NK-92 (cell line): ENCODE measurements around the gene SLC27A1.
A peak's percentile ranks its signal among the peaks of the same experiment; 100 is the strongest.

Source experiments
- DNase-seq: peaks from one replicate; lab custom pipeline; 2025; ENCODE audit not compliant: unreplicated experiment; lab: John Stamatoyannopoulos, UW

SLC27A1 gene

DNA sequence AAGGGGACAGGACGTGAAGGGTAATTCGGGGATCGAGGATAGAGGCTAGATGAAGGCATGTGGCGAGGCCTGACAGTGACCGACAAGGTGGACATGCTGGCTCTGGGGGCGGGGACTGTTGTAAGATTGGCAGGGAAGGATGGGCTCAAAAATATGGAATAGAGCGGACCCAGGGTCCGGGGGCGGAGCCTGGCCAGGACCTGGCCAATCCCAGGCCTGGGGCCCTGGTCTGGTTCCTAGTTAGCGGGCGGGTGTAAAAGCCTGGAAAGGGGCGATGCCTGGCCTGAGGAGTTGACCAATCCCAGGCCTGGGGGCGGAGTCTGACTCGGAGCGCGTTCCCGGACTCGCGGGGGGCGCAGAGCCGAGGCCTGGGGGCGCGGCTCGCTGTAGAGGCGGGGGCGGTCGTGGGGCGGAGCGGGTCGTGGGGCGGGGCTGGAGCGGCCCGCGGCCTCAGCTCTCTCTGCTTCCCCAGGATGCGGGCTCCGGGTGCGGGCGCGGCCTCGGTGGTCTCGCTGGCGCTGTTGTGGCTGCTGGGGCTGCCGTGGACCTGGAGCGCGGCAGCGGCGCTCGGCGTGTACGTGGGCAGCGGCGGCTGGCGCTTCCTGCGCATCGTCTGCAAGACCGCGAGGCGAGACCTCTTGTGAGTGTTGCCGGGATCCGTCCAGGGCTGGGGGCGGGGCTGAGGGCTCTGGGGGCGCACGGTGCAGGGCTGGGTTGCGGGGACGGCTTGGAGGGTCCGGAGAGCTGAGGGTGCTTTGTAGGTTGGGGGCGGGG, at the start of gene SLC27A1:
TSS of gene SLC27A1 (plus strand) at position 457 of the 774 bp plus-strand sequence. CDS start at position 474, 17 bp downstream.
- peak; percentile 53 for DNase-seq

DNA sequence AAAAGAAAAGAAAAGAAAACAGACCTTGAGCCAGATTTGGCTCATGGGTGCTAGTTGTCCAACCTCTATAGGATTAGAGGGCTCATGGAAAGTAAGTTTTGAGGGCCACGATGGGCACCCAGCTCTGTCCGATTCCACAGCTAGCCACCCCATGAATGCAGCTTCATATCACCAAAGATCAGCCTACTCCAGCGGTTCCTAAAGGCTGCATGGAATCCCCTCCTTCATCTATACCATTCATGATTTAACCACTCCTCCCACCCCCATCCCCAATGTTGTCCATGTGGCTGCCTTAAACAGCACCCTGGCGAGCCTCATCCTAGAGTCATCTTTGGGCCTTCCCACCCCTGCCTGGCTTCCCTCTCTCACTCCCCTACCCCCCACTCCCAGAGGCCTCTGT, 48.4 kb upstream of the SLC27A1 start:
- DNase-seq: no peak

DNA sequence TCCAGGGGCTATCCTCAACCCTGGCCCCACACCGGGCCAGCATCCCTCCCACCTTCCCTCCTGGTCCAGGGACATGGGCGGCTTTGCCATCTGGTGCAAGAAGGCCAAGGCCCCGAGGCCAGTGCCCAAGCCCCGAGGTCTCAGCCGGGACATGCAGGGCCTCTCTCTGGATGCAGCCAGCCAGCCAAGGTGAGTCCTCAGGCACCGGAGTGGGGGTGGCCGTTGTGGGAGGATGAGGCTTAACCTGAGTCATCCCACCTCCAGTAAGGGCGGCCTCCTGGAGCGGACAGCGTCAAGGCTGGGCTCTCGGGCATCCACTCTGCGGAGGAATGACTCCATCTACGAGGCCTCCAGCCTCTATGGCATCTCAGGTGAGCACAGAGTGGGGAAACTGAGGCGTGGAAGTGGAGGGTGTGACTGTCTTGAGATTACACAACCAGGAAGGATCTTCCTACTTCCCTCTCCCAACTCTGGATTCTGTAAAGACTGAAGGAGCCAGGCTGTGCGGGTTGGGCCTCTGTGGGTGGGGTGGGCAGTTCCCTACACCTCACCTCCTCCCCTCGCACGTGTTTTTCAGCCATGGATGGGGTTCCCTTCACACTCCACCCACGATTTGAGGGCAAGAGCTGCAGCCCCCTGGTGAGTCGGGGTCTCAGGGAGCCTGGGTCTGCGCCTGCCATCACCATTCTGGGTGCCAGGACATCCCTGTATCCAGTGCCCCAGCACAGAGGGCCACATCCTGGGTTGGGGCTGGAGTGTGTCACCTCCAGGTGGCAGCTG, 46.7 kb upstream of the SLC27A1 start:
- no peak for DNase-seq

DNA sequence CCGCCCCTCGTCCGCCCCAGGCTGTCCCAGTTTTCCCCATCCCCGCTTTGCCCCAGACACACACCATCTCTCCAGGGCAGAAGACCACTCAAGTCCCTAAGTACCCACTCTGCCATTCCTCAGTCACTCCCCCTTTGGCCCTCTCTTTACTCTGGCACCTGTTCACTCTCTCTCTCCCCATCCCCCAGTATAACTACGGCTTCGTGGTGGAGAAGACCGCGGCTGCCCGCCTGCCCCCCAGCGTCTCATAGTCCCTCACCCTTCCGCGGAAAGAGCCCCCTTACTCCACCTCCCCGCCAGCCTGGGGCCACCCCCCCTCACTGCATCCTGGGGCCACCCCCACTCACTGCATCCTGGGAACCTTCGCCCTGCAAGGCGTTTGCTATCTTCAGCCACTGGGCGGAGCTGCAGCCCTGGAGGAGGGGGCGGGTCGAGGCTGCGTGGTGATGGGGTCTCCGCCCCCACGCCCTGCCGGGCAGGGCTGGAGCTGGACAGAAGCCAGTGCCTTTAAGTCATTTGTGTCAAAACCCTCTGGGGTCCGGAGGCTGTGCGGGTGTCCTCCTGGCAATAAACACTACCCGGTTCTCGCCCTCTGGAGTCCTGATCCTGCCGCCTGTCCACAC, 45.5 kb upstream of the SLC27A1 start:
- no peak for DNase-seq

DNA sequence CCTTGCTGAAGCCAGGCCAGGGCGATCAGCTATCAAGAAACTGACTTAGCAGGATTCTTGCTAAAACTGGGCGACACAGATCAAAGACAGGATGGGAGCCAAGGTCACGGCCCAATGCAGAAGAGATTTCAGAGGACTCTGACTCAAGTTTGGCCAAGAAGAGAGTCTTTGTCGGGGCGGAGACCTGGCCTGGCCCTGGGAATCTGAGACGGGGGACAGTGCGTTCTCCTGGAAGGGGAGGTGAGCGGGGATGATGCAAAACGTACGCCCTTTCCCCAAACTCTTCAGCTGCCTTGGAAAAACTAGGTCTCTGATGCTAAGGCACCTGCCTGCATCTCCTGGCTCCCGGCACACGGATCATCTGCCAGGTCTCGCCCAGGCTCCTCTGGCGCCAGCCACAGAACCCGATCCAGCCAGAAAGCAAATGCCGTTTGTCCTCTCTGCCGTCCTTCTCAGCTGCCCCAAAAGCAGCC, 40.6 kb upstream of the SLC27A1 start:
- no peak for DNase-seq

DNA sequence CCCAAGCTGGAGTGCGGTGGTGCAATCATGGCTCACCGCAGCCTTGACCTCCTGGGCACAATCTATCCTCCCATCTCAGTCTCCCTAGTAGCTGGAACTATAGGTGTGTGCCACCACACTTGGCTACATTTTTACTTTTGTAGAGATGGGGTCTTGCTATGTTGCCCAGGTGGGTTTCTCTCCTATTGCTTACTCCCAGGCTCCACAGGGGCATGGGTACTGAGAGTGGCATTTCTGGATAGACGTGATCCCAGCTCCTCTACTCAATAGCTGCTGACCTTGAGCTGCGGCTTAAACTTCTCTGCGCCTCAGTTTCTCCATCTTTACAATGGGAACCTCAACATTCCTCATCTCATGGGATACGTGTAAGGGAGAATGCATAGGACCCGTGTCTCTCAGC, 38.9 kb upstream of the SLC27A1 start:
- no peak for DNase-seq

DNA sequence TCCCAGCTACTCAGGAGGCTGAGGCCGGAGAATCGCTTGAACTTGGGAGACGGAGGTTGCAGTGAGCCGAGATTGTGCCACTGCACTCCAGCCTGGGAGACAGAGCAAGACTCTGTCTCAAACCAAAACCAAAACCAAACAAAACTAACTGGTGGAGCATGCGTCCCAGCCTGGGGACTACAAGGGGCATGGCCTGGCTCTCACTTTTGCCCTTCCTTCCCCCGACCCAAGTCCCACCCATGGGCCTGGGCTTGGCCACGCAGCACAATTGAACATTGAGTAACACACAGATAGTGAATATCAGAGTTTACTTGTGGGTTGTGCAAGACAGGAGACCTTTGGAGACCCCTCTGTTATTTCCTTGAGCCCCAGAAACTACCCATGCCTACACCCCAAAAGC, 35.1 kb upstream of the SLC27A1 start:
- DNase-seq: no peak

DNA sequence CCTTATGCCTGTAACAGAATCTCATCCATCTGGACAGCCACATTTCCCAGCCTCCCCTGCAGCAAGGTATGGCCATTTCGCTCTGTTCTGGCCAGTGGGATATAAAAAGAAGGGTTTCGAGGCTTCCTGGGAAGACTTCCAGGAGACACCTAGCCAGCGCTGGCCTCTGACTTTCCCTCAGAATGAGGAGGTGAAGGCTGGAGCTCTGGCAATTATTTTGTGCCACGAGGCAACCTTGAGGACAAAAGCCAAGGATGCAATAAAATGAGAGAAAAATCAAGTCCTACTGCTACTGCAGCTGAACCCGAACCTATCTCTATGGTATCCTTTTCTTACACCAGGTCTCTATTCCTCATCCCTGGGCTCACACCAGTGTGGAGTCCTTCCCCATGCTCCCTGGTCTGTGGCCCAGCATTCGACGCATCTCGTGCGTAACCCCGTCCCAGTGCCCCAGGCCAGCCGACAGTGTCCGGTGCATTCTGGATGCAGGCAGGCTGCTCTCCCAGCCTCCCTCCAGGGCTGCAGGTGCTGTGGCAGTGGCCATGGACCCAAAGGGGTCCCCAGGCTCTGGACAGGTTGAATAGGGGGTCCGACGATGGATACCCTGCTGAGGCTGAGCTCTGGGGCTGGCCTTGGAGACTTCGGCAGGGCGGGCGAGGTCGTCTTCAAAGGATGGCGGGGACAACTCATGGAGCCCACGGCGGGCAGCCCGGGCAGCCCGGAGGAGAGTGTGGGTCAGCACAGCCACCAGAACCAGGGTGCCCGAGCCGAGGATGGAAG, 34.0 kb upstream of the SLC27A1 start:
- DNase-seq: no peak

DNA sequence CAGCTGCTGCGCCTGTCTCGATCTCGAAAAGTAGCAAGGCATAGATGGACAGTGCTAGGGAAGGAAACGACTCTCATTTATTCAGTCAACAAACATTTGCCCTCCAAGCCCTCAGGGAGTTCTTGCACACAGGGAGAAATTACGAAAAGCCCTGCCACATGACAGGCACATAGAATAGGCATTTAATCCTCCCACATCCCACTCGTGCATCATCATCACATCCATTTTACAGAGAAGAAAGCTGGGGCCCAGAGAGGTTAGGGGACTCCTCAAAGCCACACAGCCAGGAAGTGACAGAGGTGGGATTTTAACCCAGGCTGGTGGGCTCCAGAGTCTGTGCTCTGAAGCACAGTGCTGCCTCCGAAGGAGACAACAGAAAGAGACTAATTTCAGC, 33.5 kb upstream of the SLC27A1 start:
- DNase-seq: no peak

DNA sequence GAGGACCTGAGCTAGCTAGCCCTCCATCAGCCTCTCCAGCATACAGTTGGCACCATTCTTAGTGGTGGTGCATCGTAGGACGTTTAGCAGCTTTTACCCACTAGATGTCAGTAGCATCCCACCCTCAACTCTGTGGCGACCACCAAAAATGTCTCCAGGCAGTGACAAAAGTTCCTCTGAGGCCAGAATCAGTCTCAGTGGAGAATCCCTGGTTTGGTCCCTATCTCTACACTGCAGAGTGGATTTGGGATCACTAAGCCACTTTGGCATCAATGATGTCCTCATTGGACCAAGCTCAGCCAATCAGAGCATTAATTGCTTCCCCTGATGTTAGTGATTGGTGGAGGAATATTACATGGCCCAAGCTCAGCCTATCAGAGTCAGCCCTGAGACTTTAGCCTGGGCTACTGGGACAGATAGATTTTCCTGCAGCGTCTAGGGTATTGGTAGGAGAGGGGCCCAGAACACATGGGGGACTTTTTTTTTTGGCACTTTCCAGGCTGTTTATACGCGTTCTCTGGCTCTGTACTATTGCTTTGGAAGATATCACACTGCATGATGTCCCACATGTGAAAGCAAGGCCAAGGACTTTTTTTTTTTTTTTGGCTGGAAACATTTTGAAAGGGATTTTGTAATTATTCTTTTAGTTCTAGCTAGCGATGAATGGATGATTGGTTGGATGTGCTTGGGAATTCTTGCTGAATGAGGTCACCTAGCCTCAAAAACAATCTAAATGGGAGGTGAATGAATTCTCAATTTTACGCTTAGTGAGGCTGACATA, 28.9 kb upstream of the SLC27A1 start:
- no peak for DNase-seq

DNA sequence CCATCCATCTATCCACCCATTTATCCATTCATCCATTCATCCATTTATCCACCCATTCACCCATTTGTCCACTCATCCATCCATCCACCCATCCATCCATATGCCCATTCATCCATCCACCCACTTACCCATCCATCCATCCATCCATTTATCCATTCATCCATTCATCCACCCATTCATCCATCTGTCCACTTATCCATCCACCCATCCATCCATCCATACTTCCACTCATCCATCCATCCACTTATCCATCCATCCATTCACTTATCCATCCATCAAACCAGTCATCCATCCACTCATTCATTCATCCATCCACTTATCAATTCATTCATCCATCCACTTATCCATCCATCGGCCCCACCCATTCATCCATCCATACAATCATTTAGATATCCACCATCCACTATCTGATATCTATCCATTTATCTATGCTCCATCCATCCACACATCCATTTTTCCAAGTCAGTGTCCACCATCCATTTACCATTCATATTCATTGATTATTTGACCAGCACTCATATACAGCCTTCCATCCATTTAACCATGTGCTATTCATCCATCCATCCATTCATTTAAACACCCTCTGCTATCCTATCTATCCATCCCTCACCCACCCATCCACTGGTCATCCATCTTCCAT, 24.7 kb upstream of the SLC27A1 start:
- DNase-seq: no peak

DNA sequence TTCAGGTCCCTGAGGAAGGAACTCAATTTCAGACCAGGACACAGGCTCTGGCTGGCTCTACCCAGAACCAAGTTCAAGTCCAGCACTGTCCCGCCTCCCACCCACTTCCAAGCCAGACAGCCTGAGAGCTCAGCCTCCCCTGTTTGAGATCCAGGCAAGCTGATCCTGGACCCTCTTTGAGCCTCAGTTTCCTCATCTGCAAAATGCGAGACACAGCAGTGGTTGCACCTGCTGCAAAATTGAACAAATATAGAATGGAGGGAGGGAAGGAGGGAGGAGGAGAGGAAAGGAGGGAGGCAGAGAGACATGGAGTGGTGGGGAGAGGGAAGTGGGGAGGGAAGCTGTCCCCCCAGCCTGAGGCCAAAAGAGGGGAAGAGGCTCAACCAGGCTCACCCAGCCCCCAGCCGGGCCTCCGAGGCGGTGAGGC, 22.6 kb upstream of the SLC27A1 start:
- DNase-seq: no peak

DNA sequence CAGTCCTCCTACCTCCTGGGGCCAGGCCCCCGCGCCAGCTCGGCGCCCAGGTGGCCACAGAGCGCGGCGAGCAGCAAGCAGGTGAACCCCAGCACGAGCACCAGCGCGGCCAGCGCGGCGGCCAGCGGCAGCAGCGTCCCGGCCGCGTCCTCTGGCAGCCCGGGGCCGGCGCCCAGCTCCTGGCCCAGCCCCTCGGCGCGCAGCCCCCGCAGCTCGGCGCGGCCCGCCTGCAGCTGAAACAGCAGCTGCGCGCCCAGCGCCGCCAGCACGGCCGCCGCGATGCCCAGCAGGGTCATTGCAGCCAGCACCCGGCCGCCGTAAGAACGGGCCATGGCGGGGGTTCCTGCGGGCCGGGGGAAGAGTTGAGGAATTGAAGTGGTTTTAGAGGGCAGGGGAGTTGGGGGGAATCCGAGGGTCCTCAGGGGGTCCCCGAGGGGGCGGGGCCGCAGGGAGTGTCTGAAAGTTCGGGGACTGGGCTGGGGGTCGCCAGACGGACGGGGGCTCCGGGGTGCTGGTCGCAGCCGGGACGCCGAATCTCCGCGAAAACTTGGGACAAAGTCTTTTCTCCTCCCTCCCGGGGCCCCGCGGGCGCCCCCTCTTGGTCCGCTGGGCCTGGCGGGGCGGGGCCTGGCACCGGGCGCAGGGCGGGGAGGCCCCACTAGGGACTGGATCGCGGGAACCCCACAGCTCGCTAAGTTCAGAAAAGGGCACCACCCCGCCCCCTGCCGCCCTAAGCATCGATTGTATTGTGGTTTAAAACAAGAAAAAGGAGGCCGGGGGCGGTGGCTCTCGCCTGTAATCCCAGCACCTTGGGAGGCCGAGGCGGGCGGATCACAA, 22.0 kb upstream of the SLC27A1 start, which contains the start of gene TMEM221:
TSS of gene TMEM221 (minus strand) at position 538 of the 837 bp plus-strand sequence. CDS start at position 332, 206 bp downstream.
- DNase-seq: no peak

DNA sequence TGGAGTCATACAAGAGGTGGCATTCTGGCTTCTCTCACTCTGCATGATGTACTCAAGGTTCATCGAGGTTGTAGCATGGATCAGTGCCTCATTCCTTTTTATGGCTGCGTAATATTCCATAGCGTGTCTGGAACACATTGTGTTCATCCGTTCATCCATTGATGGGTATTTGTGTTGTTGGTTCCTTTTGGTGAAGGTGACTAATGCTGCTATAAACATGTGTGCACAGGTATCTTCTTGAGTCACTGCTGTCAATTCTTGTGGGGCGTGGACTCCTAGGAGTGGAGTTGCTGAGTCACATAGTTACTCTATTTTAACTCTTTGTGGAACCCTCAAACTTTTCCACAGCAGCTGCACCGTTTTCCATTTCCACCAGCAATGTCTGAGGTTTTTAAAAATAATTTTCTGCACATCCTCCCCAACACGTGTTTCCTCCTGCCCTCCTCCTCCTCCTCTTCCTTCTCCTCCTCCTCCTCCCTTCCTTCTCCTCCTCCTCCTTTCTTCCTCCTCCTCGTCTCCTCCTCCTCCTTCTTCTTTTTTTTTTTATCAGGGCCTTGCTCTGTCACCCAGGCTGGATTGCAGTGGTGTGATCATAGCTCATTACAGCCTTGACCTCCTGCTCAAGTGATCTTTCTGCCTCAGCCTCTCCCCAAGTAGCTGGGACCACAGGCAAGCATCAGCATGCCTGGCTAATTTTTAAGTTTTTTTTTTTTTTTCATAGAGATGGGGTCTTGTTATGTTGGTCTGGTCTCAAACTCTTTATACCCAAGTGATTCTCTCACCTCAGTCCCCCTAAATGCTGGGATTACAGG, 19.9 kb upstream of the SLC27A1 start:
- DNase-seq: no peak

DNA sequence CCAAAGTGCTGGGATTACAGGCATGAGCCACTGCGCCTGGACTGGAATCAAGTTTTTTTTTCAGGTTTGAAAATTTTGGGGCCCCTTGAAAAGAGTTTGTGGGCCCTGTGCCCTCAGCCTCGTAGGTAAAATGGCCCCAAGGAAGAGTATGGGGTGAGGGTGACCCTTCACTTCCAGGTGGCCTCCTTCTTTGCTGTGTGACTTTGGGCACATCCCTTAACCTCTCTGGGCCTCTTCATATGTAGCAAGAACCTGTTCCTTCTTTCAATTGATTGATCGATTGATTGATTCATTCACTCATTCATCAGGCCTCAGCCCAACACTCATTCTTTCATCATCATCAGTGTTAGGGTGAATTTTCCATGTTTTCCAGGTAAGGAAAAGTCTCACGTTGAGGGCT, 18.5 kb upstream of the SLC27A1 start:
- no peak for DNase-seq

DNA sequence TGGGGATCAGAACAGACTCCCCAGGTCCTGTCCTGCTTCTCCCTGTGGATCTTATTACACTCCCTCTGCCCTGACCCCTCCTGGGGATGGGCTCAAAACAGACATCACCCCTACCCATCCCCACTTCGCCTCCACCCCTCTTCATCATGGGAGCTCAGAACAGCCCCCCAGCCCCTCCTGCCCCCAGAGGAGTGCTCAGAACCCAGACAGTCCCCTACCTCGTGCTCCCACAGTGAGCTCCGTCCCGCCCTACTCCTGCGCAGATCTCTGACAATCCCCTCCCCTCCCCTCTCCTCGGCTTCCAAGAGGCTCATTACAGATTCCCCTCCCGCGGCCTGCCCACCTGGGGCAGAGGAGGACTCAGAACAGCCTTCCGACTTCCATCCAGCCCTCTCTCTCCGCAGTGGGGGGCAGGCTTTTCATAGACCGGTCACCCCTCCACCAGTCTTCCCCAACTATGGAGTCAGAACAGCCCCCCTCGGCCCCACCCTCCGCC, 15.7 kb upstream of the SLC27A1 start:
- no peak for DNase-seq

DNA sequence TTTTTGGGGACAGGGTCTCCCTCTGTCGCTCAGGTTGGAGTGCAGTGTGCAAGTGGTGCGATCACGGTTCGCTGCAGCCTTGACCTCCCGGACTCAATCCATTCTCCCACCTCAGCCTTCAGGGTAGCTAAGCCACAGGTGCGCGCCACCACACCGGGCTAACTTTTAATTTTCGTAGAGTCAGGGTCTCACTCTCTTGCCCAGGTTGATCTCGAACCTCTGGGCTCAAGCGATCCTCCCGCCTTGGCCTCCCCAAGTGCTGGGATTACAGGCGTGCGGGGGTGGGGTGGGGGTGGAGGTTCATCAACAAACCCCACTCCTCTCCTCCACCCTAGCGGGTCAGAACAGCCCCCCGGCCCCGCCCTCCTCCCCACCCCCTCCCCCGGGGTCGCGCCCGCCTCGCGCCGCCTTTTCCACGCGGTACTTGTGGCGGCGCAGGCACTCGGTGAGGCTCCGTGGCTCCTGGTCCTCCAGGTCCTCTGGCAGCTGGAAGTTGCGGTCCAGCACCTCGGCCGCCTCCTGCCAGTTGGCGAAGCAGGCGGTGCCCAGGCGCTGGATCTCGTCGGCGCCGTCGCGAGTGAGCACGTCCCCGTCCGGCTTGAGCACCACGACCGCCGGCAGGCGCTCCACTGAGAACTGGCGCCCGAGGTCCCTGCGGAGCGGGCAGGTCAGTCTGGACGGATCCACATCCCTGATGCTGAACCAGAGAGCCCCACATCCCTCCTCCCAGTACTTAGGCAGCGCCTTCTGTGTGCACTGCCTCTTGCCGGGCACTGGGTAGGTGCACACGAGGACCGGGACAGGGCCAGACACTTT, 14.8 kb upstream of the SLC27A1 start:
- DNase-seq: no peak
